K562 (cell line): Measurements from ENCODE around the gene HDAC1. TPM values are rescaled to one million over a fixed set of nuclear protein-coding genes. Genes with fewer than 3 reads are reported as not detected.

Source experiments
- CEBPB ChIP-seq: fragments of 450-650 bp; IDR thresholded peaks from 2 replicates; pipeline ENCODE4 v1.6.1; 2016; ENCODE audit warnings: missing genetic modification characterization, missing compliant biosample characterization
- ETS2 ChIP-seq: IDR thresholded peaks from 2 replicates; pipeline ENCODE4 v1.6.1; 2016; ENCODE audit warnings: borderline replicate concordance, missing genetic modification characterization, mild to moderate bottlenecking, moderate library complexity, missing compliant biosample characterization; ENCODE audit not compliant: poor library complexity, severe bottlenecking
- ETV1 ChIP-seq: fragments of 450-650 bp; conservative IDR thresholded peaks from 2 replicates; pipeline ENCODE4 v1.6.1; 2016; ENCODE audit warnings: missing genetic modification characterization, control low read depth, low read depth, missing compliant biosample characterization
- FOXP1 ChIP-seq: sonication (generic); formaldehyde crosslinking; IDR thresholded peaks from 2 replicates; pipeline ENCODE4 v1.8.0; 2022; ENCODE audit warnings: mild to moderate bottlenecking, missing genetic modification reagents
- JUND ChIP-seq, 2 experiments: IDR thresholded peaks; 2 replicates in 1 of 2; 3 replicates in 1 of 2; pipeline ENCODE4 v1.6.1; 2011; ENCODE audit warnings: borderline replicate concordance in 2 of 2, low read depth in 2 of 2, low read length in 2 of 2, improper control_type of control experiment in 1 of 2, missing biosample characterization in 1 of 2, missing genetic modification characterization in 1 of 2, missing genetic modification reagents in 1 of 2
- NFIC ChIP-seq: fragments of 450-650 bp; IDR thresholded peaks from 2 replicates; pipeline ENCODE4 v1.6.1; 2017; ENCODE audit warnings: mild to moderate bottlenecking, inconsistent platforms
- NFYB ChIP-seq: IDR thresholded peaks from 2 replicates; pipeline ENCODE4 v1.6.1; 2011; ENCODE audit warnings: mild to moderate bottlenecking, moderate library complexity; ENCODE audit not compliant: insufficient read length; ENCODE audit errors: extremely low read depth
- NRF1 ChIP-seq, 2 experiments: fragments of 450-650 bp; IDR thresholded peaks in 1 of 2; conservative IDR thresholded peaks in 1 of 2; 2 replicates each; pipeline ENCODE4 v1.6.1; 2014; ENCODE audit warnings: mild to moderate bottlenecking in 2 of 2
- PRMT5 ChIP-seq: sonication (generic); formaldehyde crosslinking; IDR thresholded peaks from 2 replicates; pipeline ENCODE4 v1.5.0; 2020; ENCODE audit warnings: missing genetic modification reagents
- RAD51 ChIP-seq: fragments of 450-650 bp; IDR thresholded peaks from 2 replicates; pipeline ENCODE4 v1.7.1; 2016; ENCODE audit warnings: low read depth, mild to moderate bottlenecking, borderline replicate concordance
- UBTF ChIP-seq, 2 experiments: IDR thresholded peaks; 2 replicates each; pipeline ENCODE4 v1.6.1; 2012; ENCODE audit warnings: improper control_type of control experiment in 2 of 2, low read depth in 2 of 2, low read length in 2 of 2, borderline replicate concordance in 1 of 2
- ZNF431 ChIP-seq: sonication (generic); formaldehyde crosslinking; IDR thresholded peaks from 2 replicates; pipeline ENCODE4 v1.8.0; 2022; ENCODE audit warnings: mild to moderate bottlenecking, missing genetic modification reagents
- ZNF561 ChIP-seq: fragments of 450-650 bp; formaldehyde crosslinking; conservative IDR thresholded peaks from 2 replicates; pipeline ENCODE4 v1.4.0; 2020; ENCODE audit warnings: mild to moderate bottlenecking, moderate library complexity
- ZNF75A ChIP-seq: fragments of 450-650 bp; formaldehyde crosslinking; IDR thresholded peaks from 2 replicates; pipeline ENCODE4 v1.4.0; 2020; ENCODE audit warnings: mild to moderate bottlenecking
- polyA plus RNA-seq, 8 experiments: library from polyadenylated mRNA; depleted of rRNA in 4 of 8; stranded (reverse) in 5 of 8; unstranded in 3 of 8; fragments of >200 nt; fragmentation: Nextera tagmentation in 2 of 8; fragmentation: Illumina TruSeq in 1 of 8; extraction: Ambion mirVana in 2 of 8; extraction: Trizol in 1 of 8; gene quantifications; 2 replicates each; pipeline versions ENCODE4 v1.2.1 to v1.2.3, GENCODE V29; 2011 to 2014; ENCODE audit warnings: inconsistent platforms in 1 of 8, missing spikeins in 1 of 8
- total RNA-seq, 7 experiments: library from RNA; depleted of rRNA in 6 of 7; stranded (reverse); fragments of >200 nt in 6 of 7; fragmentation: Illumina TruSeq in 2 of 7; extraction: Trizol in 2 of 7; gene quantifications; 2 replicates each; pipeline versions ENCODE4 v1.2.1 to v1.2.3, GENCODE V29; 2011 to 2021; ENCODE audit warnings: low replicate concordance in 1 of 7
- TF ChIP-seq, protein P1 (sequence below): fragments of 450-650 bp; IDR thresholded peaks from 2 replicates; pipeline ENCODE4 v1.6.1; 2017; ENCODE audit warnings: antibody characterized with exemption, mild to moderate bottlenecking
- TF ChIP-seq, protein P2 (sequence below): IDR thresholded peaks from 2 replicates; pipeline ENCODE4 v1.6.1; 2012; ENCODE audit warnings: low read depth, low read length, improper control_type of control experiment, borderline replicate concordance
- TF ChIP-seq, protein P3 (sequence below): sonication (generic); formaldehyde crosslinking; IDR thresholded peaks from 2 replicates; pipeline ENCODE4 v1.8.0; 2022; ENCODE audit warnings: mild to moderate bottlenecking, low read depth, missing genetic modification reagents

HDAC1 gene
- total and polyA plus RNA-seq, 9 of the 15 experiments (the other 6 are each of a cell fraction or from before 2014, with no cell fraction given) = 169 to 384 (median 193) TPM

DNA sequence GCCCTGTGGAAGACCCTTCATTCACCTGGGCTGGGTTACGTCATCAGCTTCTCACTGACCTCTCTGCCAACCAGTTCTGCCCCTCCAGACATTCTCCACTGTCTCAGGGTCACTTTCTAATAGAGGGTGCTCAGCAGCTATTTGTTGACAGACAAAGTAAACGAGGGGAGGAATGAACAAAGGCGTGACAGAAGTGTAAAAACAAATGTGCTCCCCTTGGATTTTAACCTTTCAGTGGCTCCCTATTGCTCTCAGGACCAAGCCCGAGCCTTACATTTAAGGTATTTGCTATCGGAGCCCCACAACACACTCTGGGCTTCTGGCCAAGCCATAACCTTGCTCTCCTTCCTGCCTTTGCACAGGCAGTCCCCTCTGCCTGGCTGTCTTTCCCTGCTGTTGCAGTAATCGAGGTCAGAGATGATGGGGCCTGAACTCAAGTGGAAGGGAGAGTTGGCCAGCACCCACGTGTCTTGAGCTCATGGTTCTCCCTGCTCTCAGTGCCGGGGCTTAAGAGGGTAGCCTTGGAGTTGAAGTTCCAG is 53.5 kb downstream of the HDAC1 start (continued):
- TF ChIP-seq, protein P1, sequence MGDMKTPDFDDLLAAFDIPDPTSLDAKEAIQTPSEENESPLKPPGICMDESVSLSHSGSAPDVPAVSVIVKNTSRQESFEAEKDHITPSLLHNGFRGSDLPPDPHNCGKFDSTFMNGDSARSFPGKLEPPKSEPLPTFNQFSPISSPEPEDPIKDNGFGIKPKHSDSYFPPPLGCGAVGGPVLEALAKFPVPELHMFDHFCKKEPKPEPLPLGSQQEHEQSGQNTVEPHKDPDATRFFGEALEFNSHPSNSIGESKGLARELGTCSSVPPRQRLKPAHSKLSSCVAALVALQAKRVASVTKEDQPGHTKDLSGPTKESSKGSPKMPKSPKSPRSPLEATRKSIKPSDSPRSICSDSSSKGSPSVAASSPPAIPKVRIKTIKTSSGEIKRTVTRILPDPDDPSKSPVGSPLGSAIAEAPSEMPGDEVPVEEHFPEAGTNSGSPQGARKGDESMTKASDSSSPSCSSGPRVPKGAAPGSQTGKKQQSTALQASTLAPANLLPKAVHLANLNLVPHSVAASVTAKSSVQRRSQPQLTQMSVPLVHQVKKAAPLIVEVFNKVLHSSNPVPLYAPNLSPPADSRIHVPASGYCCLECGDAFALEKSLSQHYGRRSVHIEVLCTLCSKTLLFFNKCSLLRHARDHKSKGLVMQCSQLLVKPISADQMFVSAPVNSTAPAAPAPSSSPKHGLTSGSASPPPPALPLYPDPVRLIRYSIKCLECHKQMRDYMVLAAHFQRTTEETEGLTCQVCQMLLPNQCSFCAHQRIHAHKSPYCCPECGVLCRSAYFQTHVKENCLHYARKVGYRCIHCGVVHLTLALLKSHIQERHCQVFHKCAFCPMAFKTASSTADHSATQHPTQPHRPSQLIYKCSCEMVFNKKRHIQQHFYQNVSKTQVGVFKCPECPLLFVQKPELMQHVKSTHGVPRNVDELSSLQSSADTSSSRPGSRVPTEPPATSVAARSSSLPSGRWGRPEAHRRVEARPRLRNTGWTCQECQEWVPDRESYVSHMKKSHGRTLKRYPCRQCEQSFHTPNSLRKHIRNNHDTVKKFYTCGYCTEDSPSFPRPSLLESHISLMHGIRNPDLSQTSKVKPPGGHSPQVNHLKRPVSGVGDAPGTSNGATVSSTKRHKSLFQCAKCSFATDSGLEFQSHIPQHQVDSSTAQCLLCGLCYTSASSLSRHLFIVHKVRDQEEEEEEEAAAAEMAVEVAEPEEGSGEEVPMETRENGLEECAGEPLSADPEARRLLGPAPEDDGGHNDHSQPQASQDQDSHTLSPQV = peak; percentile 87
- 0 out of 4 replicates have a peak, but pooled peaks of 1 of the 2 experiments have one; percentile 17 for TF ChIP-seq NRF1 (conservative IDR thresholded peaks at IDR 0.05 in 1 of 2, IDR thresholded peaks at IDR 0.05 in 1 of 2)
- peak; percentile 92 for TF ChIP-seq NFIC
- TF ChIP-seq JUND (IDR thresholded peaks at IDR 0.05; ENCODE audit: borderline replicate concordance, low read depth, low read length) = no peak
- peak; percentile 21; the same call in 1 of the 3 replicates for TF ChIP-seq JUND (tag; IDR thresholded peaks at IDR 0.05; ENCODE audit: borderline replicate concordance, low read depth, low read length)
- TF ChIP-seq RAD51 = no peak
- TF ChIP-seq CEBPB (tag) = peak; percentile 46
- no peak for TF ChIP-seq NFYB
- no peak for TF ChIP-seq ZNF431 (CRISPR knock-in tag)
- TF ChIP-seq, protein P2, sequence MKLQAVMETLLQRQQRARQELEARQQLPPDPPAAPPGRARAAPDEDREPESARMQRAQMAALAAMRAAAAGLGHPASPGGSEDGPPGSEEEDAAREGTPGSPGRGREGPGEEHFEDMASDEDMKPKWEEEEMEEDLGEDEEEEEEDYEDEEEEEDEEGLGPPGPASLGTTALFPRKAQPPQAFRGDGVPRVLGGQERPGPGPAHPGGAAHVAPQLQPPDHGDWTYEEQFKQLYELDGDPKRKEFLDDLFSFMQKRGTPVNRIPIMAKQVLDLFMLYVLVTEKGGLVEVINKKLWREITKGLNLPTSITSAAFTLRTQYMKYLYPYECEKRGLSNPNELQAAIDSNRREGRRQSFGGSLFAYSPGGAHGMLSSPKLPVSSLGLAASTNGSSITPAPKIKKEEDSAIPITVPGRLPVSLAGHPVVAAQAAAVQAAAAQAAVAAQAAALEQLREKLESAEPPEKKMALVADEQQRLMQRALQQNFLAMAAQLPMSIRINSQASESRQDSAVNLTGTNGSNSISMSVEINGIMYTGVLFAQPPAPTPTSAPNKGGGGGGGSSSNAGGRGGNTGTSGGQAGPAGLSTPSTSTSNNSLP = no peak
- TF ChIP-seq ETS2 (tag) = no peak
- TF ChIP-seq ETV1 (tag) = peak; percentile 56
- TF ChIP-seq ZNF561 (CRISPR knock-in tag) = no peak
- TF ChIP-seq FOXP1 = no peak
- TF ChIP-seq UBTF (IDR thresholded peaks at IDR 0.05; ENCODE audit: borderline replicate concordance in 1 of 2, low read depth in 2 of 2, low read length in 2 of 2) = peak; percentile 27 to 82; a peak in 1 of 4 replicates
- TF ChIP-seq ZNF75A (CRISPR knock-in tag) = 0 out of 2 replicates have a peak, but pooled peaks have one; percentile 19
- TF ChIP-seq PRMT5 = no peak
- TF ChIP-seq, protein P3, sequence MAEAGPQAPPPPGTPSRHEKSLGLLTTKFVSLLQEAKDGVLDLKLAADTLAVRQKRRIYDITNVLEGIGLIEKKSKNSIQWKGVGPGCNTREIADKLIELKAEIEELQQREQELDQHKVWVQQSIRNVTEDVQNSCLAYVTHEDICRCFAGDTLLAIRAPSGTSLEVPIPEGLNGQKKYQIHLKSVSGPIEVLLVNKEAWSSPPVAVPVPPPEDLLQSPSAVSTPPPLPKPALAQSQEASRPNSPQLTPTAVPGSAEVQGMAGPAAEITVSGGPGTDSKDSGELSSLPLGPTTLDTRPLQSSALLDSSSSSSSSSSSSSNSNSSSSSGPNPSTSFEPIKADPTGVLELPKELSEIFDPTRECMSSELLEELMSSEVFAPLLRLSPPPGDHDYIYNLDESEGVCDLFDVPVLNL (CRISPR knock-in tag) = no peak
